K562 (cell line): ENCODE measurements around the gene LAMA2. TPM values are rescaled to one million over a fixed set of nuclear protein-coding genes. Genes with fewer than 3 reads are reported as not detected.
A peak's percentile ranks its signal among the peaks of the same experiment; 100 is the strongest.

Experiments
- ATAC-seq: fragments of 200-7000 bp; cut with Tn5 transposase; 3 replicates; pipeline ENCODE4 v1.9.1; 2020; ENCODE audit warnings: moderate library complexity
- BruUV-seq: library from RNA; stranded (reverse); fragments of 400-500 nt; replicated peaks from 2 replicates; lab custom pipeline; 2021; lab: Mats Ljungman, UMichigan
- CTCF ChIA-PET: fragments of 300-600 bp; formaldehyde crosslinking; extraction: SDS; loops from one replicate; lab custom pipeline; 2021; ENCODE audit warnings: low intra/inter-chr PET ratio; lab: Yijun Ruan, JAX
- POLR2A ChIA-PET: fragments of 300-600, 350-650 bp; sonication (Branson Sonifier 250); formaldehyde crosslinking; extraction: SDS; loops from one replicate; lab custom pipeline; 2021; ENCODE audit warnings: antibody characterized with exemption, inconsistent platforms; lab: Yijun Ruan, JAX
- DNase-seq, 4 experiments: peaks; one replicate each; pipeline versions ENCODE4 v3.0.0 to v3.0.0-alpha.2; 2011 to 2018; ENCODE audit warnings: low spot score in 3 of 4, mixed read lengths in 3 of 4; ENCODE audit errors: extremely low read depth in 1 of 4
- FAIRE-seq: peaks from 2 replicates; lab custom pipeline; 2011; peaks lifted over from hg19 to GRCh38; lab: Jason Lieb, UNC
- H2AFZ ChIP-seq: 2 replicates; pipeline ENCODE4 v1.6.0; 2011; ENCODE audit warnings: low read depth, low read length, control low read depth, inconsistent platforms
- H3K27ac ChIP-seq: fragments of 200-600 bp; 3 replicates; pipeline ENCODE4 v1.8.0; 2011; ENCODE audit warnings: low read depth, mild to moderate bottlenecking, control low read depth, inconsistent platforms, low read length, moderate library complexity, mixed read lengths; ENCODE audit errors: extremely low read depth
- H3K27me3 ChIP-seq, 2 experiments: fragments of 300-600 bp in 1 of 2; 2 replicates in 1 of 2; 3 replicates in 1 of 2; pipeline versions ENCODE4 v1.6.0 to v1.8.0; 2011; ENCODE audit warnings: inconsistent platforms in 2 of 2, low read length in 2 of 2, mild to moderate bottlenecking in 1 of 2, mixed read lengths in 1 of 2, moderate library complexity in 1 of 2; ENCODE audit not compliant: control insufficient read depth in 2 of 2, insufficient read depth in 2 of 2
- H3K36me3 ChIP-seq: fragments of 300-600 bp; 3 replicates; pipeline ENCODE4 v1.8.0; 2011; ENCODE audit warnings: mild to moderate bottlenecking, low read length, inconsistent platforms; ENCODE audit not compliant: control insufficient read depth, insufficient read depth
- H3K4me1 ChIP-seq, 2 experiments: fragments of 200-600 bp in 1 of 2; replicated peaks in 1 of 2; 2 replicates in 1 of 2; 3 replicates in 1 of 2; pipeline versions ENCODE4 v1.5.1 to v1.8.0; 2011; ENCODE audit warnings: inconsistent platforms in 2 of 2, low read length in 2 of 2, mild to moderate bottlenecking in 1 of 2, mixed read lengths in 1 of 2, moderate library complexity in 1 of 2; ENCODE audit not compliant: control insufficient read depth in 2 of 2, insufficient read depth in 2 of 2
- H3K4me2 ChIP-seq: 2 replicates; pipeline ENCODE4 v1.6.1; 2011; ENCODE audit warnings: low read length, control low read depth, inconsistent platforms, mixed read lengths; ENCODE audit not compliant: insufficient read depth
- H3K4me3 ChIP-seq: fragments of 200-600 bp; sonication (generic), shearing (Covaris generic); 2 replicates; pipeline ENCODE4 v1.5.1; 2016; ENCODE audit warnings: control low read depth, inconsistent platforms
- H3K79me2 ChIP-seq: fragments of 200-600 bp; 3 replicates; pipeline ENCODE4 v1.8.0; 2011; ENCODE audit warnings: low read length, inconsistent platforms; ENCODE audit not compliant: control insufficient read depth, insufficient read depth
- H3K9ac ChIP-seq, 2 experiments: 2 replicates each; pipeline versions ENCODE4 v1.6.0 to v1.6.1; 2011; ENCODE audit warnings: low read depth in 2 of 2, low read length in 2 of 2, control low read depth in 1 of 2, inconsistent platforms in 1 of 2, mild to moderate bottlenecking in 1 of 2, mixed read lengths in 1 of 2; ENCODE audit not compliant: insufficient read depth in 1 of 2
- H3K9me1 ChIP-seq: one replicate; pipeline ENCODE4 v1.6.0; 2011; ENCODE audit warnings: inconsistent platforms, mild to moderate bottlenecking, low read length, moderate library complexity; ENCODE audit not compliant: control insufficient read depth, insufficient read depth
- H3K9me3 ChIP-seq: replicated peaks from 2 replicates; pipeline ENCODE4 v1.5.1; 2011; ENCODE audit warnings: low read depth, low read length, inconsistent platforms; ENCODE audit not compliant: control insufficient read depth, insufficient read depth
- H4K20me1 ChIP-seq: replicated peaks from 2 replicates; pipeline ENCODE4 v1.6.1; 2011; ENCODE audit warnings: low read length, inconsistent platforms, mixed read lengths; ENCODE audit not compliant: control insufficient read depth, insufficient read depth
- ASH1L ChIP-seq: fragments of 450-650 bp; IDR thresholded peaks from 2 replicates; pipeline ENCODE4 v1.6.1; 2018; ENCODE audit warnings: borderline replicate concordance, mild to moderate bottlenecking, low read depth; ENCODE audit not compliant: partially characterized antibody
- BRD4 ChIP-seq: fragments of 200-600 bp; sonication (generic); IDR thresholded peaks from 2 replicates; pipeline ENCODE4 v1.6.1; 2017; ENCODE audit warnings: inconsistent platforms
- CEBPB ChIP-seq: fragments of 450-650 bp; IDR thresholded peaks from 2 replicates; pipeline ENCODE4 v1.6.1; 2016; ENCODE audit warnings: missing genetic modification characterization, missing compliant biosample characterization
- CHD2 ChIP-seq: IDR thresholded peaks from 2 replicates; pipeline ENCODE4 v1.6.1; 2011; ENCODE audit warnings: low read depth, low read length
- MIER1 ChIP-seq: fragments of 450-650 bp; IDR thresholded peaks from 2 replicates; pipeline ENCODE4 v1.6.1; 2016; ENCODE audit warnings: antibody characterized with exemption, mild to moderate bottlenecking, low read depth
- NUFIP1 ChIP-seq: fragments of 450-650 bp; IDR thresholded peaks from 2 replicates; pipeline ENCODE4 v1.6.1; 2018; ENCODE audit not compliant: partially characterized antibody
- RBM39 ChIP-seq: fragments of 200-400 bp; formaldehyde crosslinking; optimal IDR thresholded peaks from 2 replicates; pipeline ENCODE3; 2018; ENCODE audit warnings: low read depth, low read length
- RFX1 ChIP-seq: fragments of 450-650 bp; IDR thresholded peaks from 2 replicates; pipeline ENCODE4 v1.6.1; 2016; ENCODE audit warnings: mild to moderate bottlenecking, moderate library complexity
- TCF3 ChIP-seq: sonication (generic); formaldehyde crosslinking; IDR thresholded peaks from 2 replicates; pipeline ENCODE4 v1.4.0; 2020; ENCODE audit warnings: mild to moderate bottlenecking, missing genetic modification reagents
- TCF7 ChIP-seq: sonication (generic); IDR thresholded peaks from 2 replicates; pipeline ENCODE4 v1.6.1; 2016; ENCODE audit warnings: antibody characterized with exemption, borderline replicate concordance
- ZNF12 ChIP-seq: sonication (generic); formaldehyde crosslinking; IDR thresholded peaks from 2 replicates; pipeline ENCODE4 v1.4.0; 2020; ENCODE audit warnings: mild to moderate bottlenecking, missing genetic modification reagents
- ZNF324 ChIP-seq: fragments of 250-450 bp; sonication (Bioruptor Pico); IDR thresholded peaks from 2 replicates; pipeline ENCODE4 v1.4.0; 2020; ENCODE audit warnings: mild to moderate bottlenecking
- ZNF561 ChIP-seq: fragments of 450-650 bp; formaldehyde crosslinking; conservative IDR thresholded peaks from 2 replicates; pipeline ENCODE4 v1.4.0; 2020; ENCODE audit warnings: mild to moderate bottlenecking, moderate library complexity
- whole genome bisulfite sequencing: fragments of 100-300 bp; shearing (Covaris generic); methylation state at CpG from one replicate; pipeline ENCODE4 v1.1.6; 2016; ENCODE audit warnings: low coverage, mixed read lengths; ENCODE audit not compliant: insufficient coverage; ENCODE audit errors: missing lambda C conversion rate; 5-methylcytosine and 5-hydroxymethylcytosine counted together
- in situ Hi-C: fragments of 300-500 bp; cut with MboI; formaldehyde crosslinking; loops from 4 replicates; pipeline ENCODE4 v1.15.0; 2018; ENCODE audit warnings: inconsistent platforms, mixed read lengths
- intact Hi-C: fragments of 100-400 bp; cut with micrococcal nuclease; formaldehyde crosslinking; loops from 2 replicates; pipeline ENCODE4 v1.14.2; 2022
- polyA plus RNA-seq, 8 experiments: library from polyadenylated mRNA; depleted of rRNA in 4 of 8; stranded (reverse) in 5 of 8; unstranded in 3 of 8; fragments of >200 nt; fragmentation: Nextera tagmentation in 2 of 8; fragmentation: Illumina TruSeq in 1 of 8; extraction: Ambion mirVana in 2 of 8; extraction: Trizol in 1 of 8; gene quantifications; 2 replicates each; pipeline versions ENCODE4 v1.2.1 to v1.2.3, GENCODE V29; 2011 to 2014; ENCODE audit warnings: inconsistent platforms in 1 of 8, missing spikeins in 1 of 8
- total RNA-seq, 7 experiments: library from RNA; depleted of rRNA in 6 of 7; stranded (reverse); fragments of >200 nt in 6 of 7; fragmentation: Illumina TruSeq in 2 of 7; extraction: Trizol in 2 of 7; gene quantifications; 2 replicates each; pipeline versions ENCODE4 v1.2.1 to v1.2.3, GENCODE V29; 2011 to 2021; ENCODE audit warnings: low replicate concordance in 1 of 7
- TF ChIP-seq, protein P1 (sequence below): fragments of 450-650 bp; IDR thresholded peaks from 2 replicates; pipeline ENCODE4 v1.6.1; 2016; ENCODE audit warnings: low read depth, mild to moderate bottlenecking, moderate library complexity
- TF ChIP-seq, protein P2 (sequence below): fragments of 200-400 bp; formaldehyde crosslinking; IDR thresholded peaks from 2 replicates; pipeline ENCODE4 v1.6.1; 2017; ENCODE audit warnings: mild to moderate bottlenecking, low read depth, low read length, moderate library complexity

The LAMA2 gene
- total and polyA plus RNA-seq, 9 of the 15 experiments (the other 6 are each of a cell fraction or from before 2014, with no cell fraction given), result 0.04 to 1.5 (median 0.36) TPM

DNA sequence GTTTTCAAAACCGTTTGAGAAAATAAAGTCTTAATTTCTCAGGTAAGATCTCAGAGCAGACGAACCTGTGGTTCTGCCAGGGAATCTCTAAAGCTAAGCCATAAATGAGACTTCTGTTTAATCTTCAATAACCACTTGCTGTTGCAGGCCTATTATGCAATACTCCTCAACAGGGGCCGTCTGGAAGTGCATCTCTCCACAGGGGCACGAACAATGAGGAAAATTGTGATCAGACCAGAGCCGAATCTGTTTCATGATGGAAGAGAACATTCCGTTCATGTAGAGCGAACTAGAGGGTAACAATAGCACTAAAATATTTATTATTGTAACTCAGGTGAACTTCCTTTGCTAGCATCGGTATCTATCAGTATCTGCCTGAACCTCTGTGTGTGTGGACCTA lies 603.4 kb downstream of the LAMA2 start:
- Histone ChIP-seq H2AFZ (no peak overlapping the region), H3K27ac (no peak overlapping the region), H3K79me2 (no peaks in the 10 kb centered on the region)
- 4% methylated on average over 8 of the region's 8 CpGs for WGBS
- DNase-seq, result no peak
- intact Hi-C loops, result no loop called here
- POLR2A ChIA-PET, result no interaction called here
- TF ChIP-seq ASH1L (no peak), CHD2 (no peak), MIER1 (no peak), CEBPB (tag) (0 out of 2 replicates have a peak, but pooled peaks have one; percentile 16), RBM39 (no peak), ZNF12 (CRISPR knock-in tag) (no peak), BRD4 (no peak)
- TF ChIP-seq, all 486 proteins: peak for 1
- H3K9me3 ChIP-seq, result no peaks in the 10 kb centered on the region
- H3K9me1 ChIP-seq, result no peaks in the 10 kb centered on the region
- in situ Hi-C loops, result no loop called here
- peaks cover 0 to 2% of the 10 kb centered on the region in 2 experiments; a peak in 3 of 5 replicates for H3K27me3 ChIP-seq
- H3K9ac ChIP-seq, result no peak overlapping the region
- no TSS peak for BruUV-seq
- no peaks in the 10 kb centered on the region for H3K36me3 ChIP-seq
- no peak for FAIRE-seq
- H3K4me2 ChIP-seq, result no peak overlapping the region
- no peaks in the 10 kb centered on the region for H4K20me1 ChIP-seq
- peaks cover 0 to 8% of the 10 kb centered on the region in 2 experiments; a peak in 2 of 5 replicates for H3K4me1 ChIP-seq
- CTCF ChIA-PET, result no interaction called here
- no peak for ATAC-seq
- no peak overlapping the region for H3K4me3 ChIP-seq

DNA sequence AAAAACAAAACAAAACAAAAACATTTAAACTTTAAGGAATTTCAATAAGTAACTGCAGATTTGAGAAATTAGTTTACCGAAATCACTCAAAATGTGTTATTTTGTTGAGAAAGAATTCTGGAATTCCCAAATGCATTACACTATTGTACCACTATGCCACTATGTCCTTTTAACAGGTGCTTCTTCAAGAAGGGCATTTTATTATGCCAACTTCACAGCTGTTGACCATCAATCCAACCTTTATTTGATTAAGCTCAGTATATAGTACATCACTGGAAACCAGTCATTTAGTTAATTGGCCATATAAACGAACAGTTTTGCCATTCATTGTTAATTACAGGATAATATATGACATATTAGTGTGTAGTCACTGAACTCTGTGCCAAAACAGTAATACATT lies 605.4 kb downstream of the LAMA2 start:
- Histone ChIP-seq H4K20me1 (no peaks in the 10 kb centered on the region), H3K79me2 (no peaks in the 10 kb centered on the region), H3K36me3 (no peaks in the 10 kb centered on the region), H3K9me1 (no peaks in the 10 kb centered on the region), H3K4me3 (no peak overlapping the region), H3K9me3 (no peaks in the 10 kb centered on the region), H3K9ac (no peak overlapping the region), H2AFZ (no peak overlapping the region), H3K4me2 (no peak overlapping the region), H3K27me3 (peaks cover 0 to 2% of the 10 kb centered on the region in 2 experiments; a peak in 2 of 5 replicates), H3K4me1 (peaks cover 0 to 10% of the 10 kb centered on the region in 2 experiments; a peak in 3 of 5 replicates), H3K27ac (no peak overlapping the region)
- no TSS peak for BruUV-seq
- FAIRE-seq, result no peak
- in situ Hi-C loops, result no loop called here
- ChIA-PET POLR2A (no interaction called here), CTCF (no interaction called here)
- no peak for ATAC-seq
- 14% methylated on average over 2 of the region's 2 CpGs for WGBS
- intact Hi-C loops, result no loop called here
- no peak for DNase-seq
- TF ChIP-seq TCF3 (CRISPR knock-in tag), result no peak
- no peak for TF ChIP-seq TCF7
- no peak for TF ChIP-seq ZNF561 (CRISPR knock-in tag)
- TF ChIP-seq NUFIP1, result no peak
- TF ChIP-seq, protein P1, sequence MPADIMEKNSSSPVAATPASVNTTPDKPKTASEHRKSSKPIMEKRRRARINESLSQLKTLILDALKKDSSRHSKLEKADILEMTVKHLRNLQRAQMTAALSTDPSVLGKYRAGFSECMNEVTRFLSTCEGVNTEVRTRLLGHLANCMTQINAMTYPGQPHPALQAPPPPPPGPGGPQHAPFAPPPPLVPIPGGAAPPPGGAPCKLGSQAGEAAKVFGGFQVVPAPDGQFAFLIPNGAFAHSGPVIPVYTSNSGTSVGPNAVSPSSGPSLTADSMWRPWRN, result no peak
- TF ChIP-seq, protein P2, sequence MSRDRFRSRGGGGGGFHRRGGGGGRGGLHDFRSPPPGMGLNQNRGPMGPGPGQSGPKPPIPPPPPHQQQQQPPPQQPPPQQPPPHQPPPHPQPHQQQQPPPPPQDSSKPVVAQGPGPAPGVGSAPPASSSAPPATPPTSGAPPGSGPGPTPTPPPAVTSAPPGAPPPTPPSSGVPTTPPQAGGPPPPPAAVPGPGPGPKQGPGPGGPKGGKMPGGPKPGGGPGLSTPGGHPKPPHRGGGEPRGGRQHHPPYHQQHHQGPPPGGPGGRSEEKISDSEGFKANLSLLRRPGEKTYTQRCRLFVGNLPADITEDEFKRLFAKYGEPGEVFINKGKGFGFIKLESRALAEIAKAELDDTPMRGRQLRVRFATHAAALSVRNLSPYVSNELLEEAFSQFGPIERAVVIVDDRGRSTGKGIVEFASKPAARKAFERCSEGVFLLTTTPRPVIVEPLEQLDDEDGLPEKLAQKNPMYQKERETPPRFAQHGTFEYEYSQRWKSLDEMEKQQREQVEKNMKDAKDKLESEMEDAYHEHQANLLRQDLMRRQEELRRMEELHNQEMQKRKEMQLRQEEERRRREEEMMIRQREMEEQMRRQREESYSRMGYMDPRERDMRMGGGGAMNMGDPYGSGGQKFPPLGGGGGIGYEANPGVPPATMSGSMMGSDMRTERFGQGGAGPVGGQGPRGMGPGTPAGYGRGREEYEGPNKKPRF, result no peak
- no peak for TF ChIP-seq RFX1
- TF ChIP-seq ZNF324 (CRISPR knock-in tag), result no peak
